ENCODE data around the gene INPP4B.

DNA sequence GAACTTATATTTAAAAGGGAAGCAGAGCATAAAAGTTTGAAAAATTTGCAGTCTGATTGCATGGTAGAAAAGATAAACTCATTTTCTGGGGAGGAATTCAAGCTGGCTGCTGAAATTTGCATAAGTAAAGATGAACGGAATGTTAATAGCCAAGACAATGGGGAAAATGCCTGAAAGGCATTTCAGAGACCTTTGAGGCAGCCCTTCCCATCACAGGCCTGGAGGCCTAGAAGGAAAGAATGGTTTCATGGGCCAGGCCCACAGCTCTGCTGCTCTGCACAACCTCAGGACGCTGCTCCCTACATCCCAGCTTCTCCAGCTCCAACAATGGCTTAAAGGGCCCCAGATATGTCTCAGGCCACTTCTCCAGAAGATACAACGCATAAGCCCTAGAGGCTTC, 46.9 kb upstream of the INPP4B start:
- TF ChIP-seq CTCF (IDR thresholded peaks at IDR 0.05), result no peak
- no peak for TF ChIP-seq POLR2A (IDR thresholded peaks at IDR 0.05)

Data from testis (tissue), 2 donors.